H9 (cell line): ENCODE results near the gene TMEFF2. TPM values are rescaled to one million over a fixed set of nuclear protein-coding genes. Genes with fewer than 3 reads are reported as not detected.
"Not testable (repeated sequence)": the region's sequence is repeated elsewhere in the genome, so short reads cannot be mapped to it uniquely, and the experiment has no call there.

ENCODE experiments used
- DNase-seq: peaks from one replicate; pipeline ENCODE4 v3.0.0-alpha.2; 2017
- H2AFZ ChIP-seq: one replicate; pipeline ENCODE4 v1.6.1; 2013; ENCODE audit warnings: mild to moderate bottlenecking, low read length, control low read depth, moderate library complexity
- H2AK5ac ChIP-seq: 2 replicates; pipeline ENCODE4 v1.6.1; 2013; ENCODE audit warnings: low read length, control low read depth, mixed read lengths; ENCODE audit not compliant: insufficient read length
- H2BK120ac ChIP-seq: one replicate; pipeline ENCODE4 v1.6.1; 2013; ENCODE audit warnings: low read depth, mild to moderate bottlenecking, low read length, control low read depth, inconsistent platforms; ENCODE audit not compliant: poor library complexity, severe bottlenecking
- H2BK12ac ChIP-seq: 2 replicates; pipeline ENCODE4 v1.6.1; 2013; ENCODE audit warnings: low read length, control low read depth, mixed read lengths, low read depth; ENCODE audit not compliant: insufficient read length
- H2BK15ac ChIP-seq: 2 replicates; pipeline ENCODE4 v1.6.1; 2013; ENCODE audit warnings: low read depth, low read length, control low read depth
- H2BK20ac ChIP-seq: one replicate; pipeline ENCODE4 v1.6.1; 2013; ENCODE audit warnings: low read depth, mild to moderate bottlenecking, low read length, control low read depth, inconsistent platforms; ENCODE audit not compliant: poor library complexity, severe bottlenecking
- H2BK5ac ChIP-seq: 2 replicates; pipeline ENCODE4 v1.6.1; 2013; ENCODE audit warnings: low read length, control low read depth, mixed read lengths; ENCODE audit not compliant: insufficient read length
- H3K14ac ChIP-seq: 2 replicates; pipeline ENCODE4 v1.6.1; 2013; ENCODE audit warnings: low read length, control low read depth; ENCODE audit not compliant: insufficient read depth
- H3K18ac ChIP-seq: 2 replicates; pipeline ENCODE4 v1.6.1; 2013; ENCODE audit warnings: low read depth, mild to moderate bottlenecking, mixed read lengths, low read length, control low read depth; ENCODE audit not compliant: insufficient read length
- H3K23ac ChIP-seq: 2 replicates; pipeline ENCODE4 v1.6.1; 2013; ENCODE audit warnings: low read length, control low read depth, mixed read lengths, low read depth; ENCODE audit not compliant: insufficient read length
- H3K23me2 ChIP-seq: 2 replicates; pipeline ENCODE4 v1.6.1; 2013; ENCODE audit warnings: low read depth, mild to moderate bottlenecking, mixed read lengths, low read length, control low read depth; ENCODE audit not compliant: insufficient read length, poor library complexity, severe bottlenecking
- H3K27ac ChIP-seq: 2 replicates; pipeline ENCODE4 v1.5.1; 2013; ENCODE audit warnings: low read length, control low read depth, mixed read lengths, low read depth; ENCODE audit not compliant: insufficient read length
- H3K27me3 ChIP-seq: 2 replicates; pipeline ENCODE4 v1.6.1; 2013; ENCODE audit warnings: low read length, control low read depth, inconsistent platforms; ENCODE audit not compliant: insufficient read depth
- H3K4ac ChIP-seq: 2 replicates; pipeline ENCODE4 v1.6.1; 2013; ENCODE audit warnings: low read depth, mild to moderate bottlenecking, control low read depth, inconsistent platforms, low read length, moderate library complexity
- H3K4me1 ChIP-seq: 2 replicates; pipeline ENCODE4 v1.6.1; 2013; ENCODE audit warnings: low read length, control low read depth, inconsistent platforms; ENCODE audit not compliant: insufficient read depth
- H3K4me2 ChIP-seq: 2 replicates; pipeline ENCODE4 v1.6.1; 2013; ENCODE audit warnings: low read length, control low read depth, mixed read lengths; ENCODE audit not compliant: insufficient read length, insufficient read depth
- H3K56ac ChIP-seq: 2 replicates; pipeline ENCODE4 v1.6.1; 2013; ENCODE audit warnings: low read depth, mild to moderate bottlenecking, mixed read lengths, low read length, control low read depth; ENCODE audit not compliant: insufficient read length
- H3K79me1 ChIP-seq: 2 replicates; pipeline ENCODE4 v1.6.1; 2013; ENCODE audit warnings: low read depth, mild to moderate bottlenecking, moderate library complexity, low read length, control low read depth, inconsistent platforms; ENCODE audit not compliant: insufficient read depth, poor library complexity, severe bottlenecking
- H3K79me2 ChIP-seq: 2 replicates; pipeline ENCODE4 v1.6.1; 2013; ENCODE audit warnings: low read length, control low read depth, inconsistent platforms; ENCODE audit not compliant: insufficient read depth
- H3K9ac ChIP-seq: 2 replicates; pipeline ENCODE4 v1.6.1; 2013; ENCODE audit warnings: low read length, control low read depth, mixed read lengths; ENCODE audit not compliant: insufficient read length; ENCODE audit errors: extremely low read depth
- H3K9me3 ChIP-seq: one replicate; pipeline ENCODE4 v1.6.1; 2013; ENCODE audit warnings: low read depth, low read length, inconsistent platforms; ENCODE audit not compliant: control insufficient read depth
- H3T11ph ChIP-seq: one replicate; pipeline ENCODE4 v1.6.1; 2013; ENCODE audit warnings: mild to moderate bottlenecking, low read length, control low read depth, inconsistent platforms
- H4K20me1 ChIP-seq: one replicate; pipeline ENCODE4 v1.6.1; 2013; ENCODE audit not compliant: control insufficient read depth, insufficient read length, insufficient read depth
- H4K5ac ChIP-seq: 2 replicates; pipeline ENCODE4 v1.6.1; 2013; ENCODE audit warnings: low read depth, mild to moderate bottlenecking, mixed read lengths, low read length, control low read depth; ENCODE audit not compliant: insufficient read length
- H4K8ac ChIP-seq: replicated peaks from 2 replicates; pipeline ENCODE4 v1.6.1; 2013; ENCODE audit warnings: low read length, control low read depth, mixed read lengths, low read depth; ENCODE audit not compliant: insufficient read length
- H4K91ac ChIP-seq: 2 replicates; pipeline ENCODE4 v1.6.1; 2013; ENCODE audit warnings: low read depth, mild to moderate bottlenecking, moderate library complexity, mixed read lengths, low read length, control low read depth; ENCODE audit not compliant: insufficient read length
- H3K27ac Mint-ChIP-seq, 3 experiments: 2 replicates in 2 of 3; 3 replicates in 1 of 3; pipeline ENCODE4 v1.8.0; 2020 to 2021; ENCODE audit warnings: mixed read lengths in 3 of 3, mild to moderate bottlenecking in 1 of 3, moderate library complexity in 1 of 3
- H3K27me3 Mint-ChIP-seq: 2 replicates; pipeline ENCODE4 v1.8.0; 2021; ENCODE audit warnings: low read depth, mild to moderate bottlenecking, moderate library complexity, mixed read lengths
- H3K36me3 Mint-ChIP-seq, 3 experiments: 2 replicates in 2 of 3; 3 replicates in 1 of 3; pipeline ENCODE4 v1.8.0; 2020 to 2021; ENCODE audit warnings: low read depth in 3 of 3, mixed read lengths in 3 of 3; ENCODE audit not compliant: insufficient read depth in 1 of 3
- H3K4me1 Mint-ChIP-seq, 2 experiments: 2 replicates each; pipeline ENCODE4 v1.8.0; 2020; ENCODE audit warnings: mixed read lengths in 2 of 2
- H3K4me3 Mint-ChIP-seq, 2 experiments: 2 replicates in 1 of 2; 3 replicates in 1 of 2; pipeline ENCODE4 v1.8.0; 2020 to 2021; ENCODE audit warnings: mild to moderate bottlenecking in 2 of 2, mixed read lengths in 2 of 2, moderate library complexity in 1 of 2
- H3K9me3 Mint-ChIP-seq, 2 experiments: 2 replicates in 1 of 2; 3 replicates in 1 of 2; pipeline ENCODE4 v1.8.0; 2020; ENCODE audit warnings: mild to moderate bottlenecking in 2 of 2, mixed read lengths in 2 of 2, moderate library complexity in 1 of 2
- WGBS: extraction: QIAGEN DNeasy Blood & Tissue Kit; methylation state at CpG from one replicate; pipeline ENCODE4 v1.1.7; 2013; ENCODE audit warnings: missing lambda C conversion rate, low lambda C conversion rate, mixed read lengths; ENCODE audit not compliant: insufficient read length; ENCODE audit errors: extremely low coverage; 5-methylcytosine and 5-hydroxymethylcytosine counted together
- total RNA-seq: library from RNA; stranded (reverse); gene quantifications from 2 replicates; pipeline ENCODE4 v1.2.1, GENCODE V29; 2021

The TMEFF2 gene
- total RNA-seq, 1 experiment from 2014 or later = 0.39 TPM

GRCh38 chr2:192130312-192130711 lies 64.4 kb downstream of the TMEFF2 start:
- not testable (repeated sequence) for H2BK120ac ChIP-seq, H3K23ac ChIP-seq, H3K27me3 ChIP-seq, H3K27ac ChIP-seq, H3K4me3 Mint-ChIP-seq, H3K9me3 ChIP-seq, H3K14ac ChIP-seq, H2AFZ ChIP-seq, H3K79me2 ChIP-seq, H2BK20ac ChIP-seq, H3K9ac ChIP-seq, H3K4me2 ChIP-seq, H3K36me3 Mint-ChIP-seq, H3T11ph ChIP-seq, H4K5ac ChIP-seq, H2BK12ac ChIP-seq, H3K56ac ChIP-seq, H2BK5ac ChIP-seq, H3K4me1 ChIP-seq, H2AK5ac ChIP-seq, H2BK15ac ChIP-seq, H3K79me1 ChIP-seq, H4K8ac ChIP-seq, H3K9me3 Mint-ChIP-seq, H3K4ac ChIP-seq, H3K27me3 Mint-ChIP-seq, H3K23me2 ChIP-seq, H3K18ac ChIP-seq, H4K91ac ChIP-seq, H4K20me1 ChIP-seq
- peak; percentile 56 for DNase-seq
- Mint-ChIP-seq H3K27ac (peak overlapping the region; percentile 83 to 87 (median 87); a peak in 4 of 7 replicates), H3K4me1 (peaks cover 20 to 21% of the 10 kb centered on the region in 2 experiments)
- WGBS = no CpG with 5 or more reads among the region's 5 CpGs
